IMR-90 (cell line): Measurements from ENCODE around the gene FLRT1. TPM values are rescaled to one million over a fixed set of nuclear protein-coding genes. Genes with fewer than 3 reads are reported as not detected.

ENCODE experiments used
- ATAC-seq: fragments of 200-7000 bp; cut with Tn5 transposase; 2 replicates; pipeline ENCODE4 v1.9.1; 2020; ENCODE audit warnings: low read depth, mild to moderate bottlenecking, moderate library complexity
- BruUV-seq: library from RNA; stranded (reverse); fragments of 400-500 nt; replicated peaks from 2 replicates; lab custom pipeline; 2021; lab: Mats Ljungman, UMichigan
- CTCF ChIA-PET: fragments of 300-600 bp; formaldehyde crosslinking; extraction: SDS; loops from one replicate; lab custom pipeline; 2021; ENCODE audit warnings: antibody characterized with exemption; lab: Yijun Ruan, JAX
- POLR2A ChIA-PET: fragments of 300-600 bp; sonication (Branson Sonifier 250); formaldehyde crosslinking; loops from one replicate; lab custom pipeline; 2022; ENCODE audit warnings: antibody characterized with exemption; ENCODE audit not compliant: unreplicated experiment; lab: Charles Lee
- DNase-seq: peaks from one replicate; pipeline ENCODE4 v3.0.0; 2013
- H2AFZ ChIP-seq: replicated peaks from 2 replicates; pipeline ENCODE3; 2013; ENCODE audit warnings: low read length, mild to moderate bottlenecking; ENCODE audit not compliant: poor library complexity
- H2AK5ac ChIP-seq: 2 replicates; pipeline ENCODE4 v1.6.1; 2013; ENCODE audit warnings: low read depth, low read length, inconsistent platforms
- H2AK9ac ChIP-seq: replicated peaks from 2 replicates; pipeline ENCODE3; 2013; ENCODE audit warnings: mild to moderate bottlenecking, low read depth, low read length, moderate library complexity; ENCODE audit not compliant: poor library complexity
- H2BK120ac ChIP-seq: 2 replicates; pipeline ENCODE4 v1.6.1; 2013; ENCODE audit warnings: low read depth, low read length, inconsistent platforms
- H2BK15ac ChIP-seq: 3 replicates; pipeline ENCODE4 v1.6.1; 2013; ENCODE audit warnings: low read depth, low read length, inconsistent platforms
- H2BK20ac ChIP-seq: 2 replicates; pipeline ENCODE4 v1.6.1; 2013; ENCODE audit warnings: low read depth, mild to moderate bottlenecking, inconsistent platforms, low read length, moderate library complexity
- H2BK5ac ChIP-seq: 2 replicates; pipeline ENCODE4 v1.6.1; 2013; ENCODE audit warnings: mild to moderate bottlenecking, low read depth, low read length, inconsistent platforms; ENCODE audit not compliant: poor library complexity, severe bottlenecking
- H3K14ac ChIP-seq: replicated peaks from 2 replicates; pipeline ENCODE4 v1.6.1; 2013; ENCODE audit warnings: low read depth, low read length, inconsistent platforms
- H3K18ac ChIP-seq: 2 replicates; pipeline ENCODE4 v1.6.1; 2013; ENCODE audit warnings: low read depth, low read length, control low read depth
- H3K23ac ChIP-seq: 2 replicates; pipeline ENCODE4 v1.6.1; 2013; ENCODE audit warnings: low read depth, low read length, inconsistent platforms
- H3K27ac ChIP-seq: 2 replicates; pipeline ENCODE4 v1.5.1; 2013; ENCODE audit warnings: mild to moderate bottlenecking, control low read depth, low read length; ENCODE audit not compliant: insufficient read depth
- H3K27me3 ChIP-seq: 2 replicates; pipeline ENCODE4 v1.6.1; 2013; ENCODE audit warnings: low read length; ENCODE audit not compliant: control insufficient read depth, insufficient read depth
- H3K36me3 ChIP-seq: 2 replicates; pipeline ENCODE4 v1.6.1; 2013; ENCODE audit warnings: low read length, mixed read lengths; ENCODE audit not compliant: control insufficient read depth, insufficient read depth
- H3K4ac ChIP-seq: 2 replicates; pipeline ENCODE4 v1.6.1; 2013; ENCODE audit warnings: low read depth, low read length, inconsistent platforms
- H3K4me1 ChIP-seq: 2 replicates; pipeline ENCODE4 v1.6.1; 2013; ENCODE audit warnings: low read length, mixed read lengths; ENCODE audit not compliant: control insufficient read depth, insufficient read depth
- H3K4me2 ChIP-seq: 2 replicates; pipeline ENCODE4 v1.6.1; 2013; ENCODE audit warnings: low read depth, mild to moderate bottlenecking, control low read depth, low read length, moderate library complexity
- H3K4me3 ChIP-seq: 2 replicates; pipeline ENCODE4 v1.5.1; 2013; ENCODE audit warnings: low read depth, mild to moderate bottlenecking, control low read depth, low read length, moderate library complexity; ENCODE audit not compliant: insufficient read depth
- H3K56ac ChIP-seq: 2 replicates; pipeline ENCODE4 v1.6.1; 2013; ENCODE audit warnings: low read length, inconsistent platforms; ENCODE audit not compliant: insufficient read depth; ENCODE audit errors: extremely low read depth
- H3K79me1 ChIP-seq, 2 experiments: 2 replicates each; pipeline ENCODE4 v1.6.1; 2013; ENCODE audit warnings: low read length in 2 of 2, inconsistent platforms in 1 of 2, low read depth in 1 of 2
- H3K9ac ChIP-seq: 2 replicates; pipeline ENCODE4 v1.6.1; 2013; ENCODE audit warnings: low read depth, low read length, control low read depth
- H3K9me1 ChIP-seq: 2 replicates; pipeline ENCODE4 v1.6.1; 2013; ENCODE audit warnings: low read length, inconsistent platforms; ENCODE audit not compliant: insufficient read depth
- H3K9me3 ChIP-seq: 2 replicates; pipeline ENCODE4 v1.6.1; 2013; ENCODE audit warnings: low read length; ENCODE audit not compliant: control insufficient read depth, insufficient read depth
- H4K20me1 ChIP-seq: 2 replicates; pipeline ENCODE4 v1.6.1; 2013; ENCODE audit warnings: low read length, inconsistent platforms; ENCODE audit not compliant: insufficient read depth
- H4K5ac ChIP-seq: 2 replicates; pipeline ENCODE4 v1.6.1; 2013; ENCODE audit warnings: mild to moderate bottlenecking, low read depth, low read length, control low read depth
- H4K8ac ChIP-seq, 2 experiments: 2 replicates each; pipeline ENCODE4 v1.6.1; 2013; ENCODE audit warnings: low read depth in 2 of 2, low read length in 2 of 2, control low read depth in 1 of 2, inconsistent platforms in 1 of 2
- H4K91ac ChIP-seq: 2 replicates; pipeline ENCODE4 v1.6.1; 2013; ENCODE audit warnings: low read depth, low read length, inconsistent platforms; ENCODE audit not compliant: insufficient read depth
- BHLHE40 ChIP-seq: fragments of 150-350 bp; IDR thresholded peaks from 2 replicates; pipeline ENCODE4 v1.6.1; 2016; ENCODE audit warnings: mild to moderate bottlenecking, low read depth, low read length
- CEBPB ChIP-seq: IDR thresholded peaks from 2 replicates; pipeline ENCODE4 v1.6.1; 2012; ENCODE audit warnings: low read depth, low read length, improper control_type of control experiment
- CHD1 ChIP-seq: IDR thresholded peaks from 2 replicates; pipeline ENCODE4 v1.6.1; 2012; ENCODE audit warnings: low read depth, low read length, improper control_type of control experiment
- CTCF ChIP-seq: conservative IDR thresholded peaks from 2 replicates; pipeline ENCODE4 v1.5.1; 2012; ENCODE audit warnings: mild to moderate bottlenecking, low read depth, low read length, improper control_type of control experiment
- ELK1 ChIP-seq: fragments of 150-350 bp; IDR thresholded peaks from 2 replicates; pipeline ENCODE4 v1.6.1; 2016; ENCODE audit warnings: low read depth, mild to moderate bottlenecking, low read length, moderate library complexity, borderline replicate concordance
- FOS ChIP-seq: fragments of 150-350 bp; IDR thresholded peaks from 2 replicates; pipeline ENCODE4 v1.6.1; 2016; ENCODE audit warnings: low read depth, low read length
- MAFK ChIP-seq: IDR thresholded peaks from 2 replicates; pipeline ENCODE4 v1.6.1; 2012; ENCODE audit warnings: low read depth, low read length, improper control_type of control experiment
- MAZ ChIP-seq: IDR thresholded peaks from 2 replicates; pipeline ENCODE4 v1.6.1; 2012; ENCODE audit warnings: low read depth, mild to moderate bottlenecking, low read length, improper control_type of control experiment, moderate library complexity, borderline replicate concordance
- MXI1 ChIP-seq: IDR thresholded peaks from 2 replicates; pipeline ENCODE4 v1.6.1; 2012; ENCODE audit warnings: low read depth, mild to moderate bottlenecking, low read length, moderate library complexity, borderline replicate concordance
- NFE2L2 ChIP-seq: fragments of 150-350 bp; IDR thresholded peaks from 2 replicates; pipeline ENCODE4 v1.6.1; 2016; ENCODE audit warnings: low read depth, mild to moderate bottlenecking, low read length
- POLR2A ChIP-seq: IDR thresholded peaks from 2 replicates; pipeline ENCODE4 v1.6.1; 2012; ENCODE audit warnings: mild to moderate bottlenecking, low read depth, low read length
- RAD21 ChIP-seq: IDR thresholded peaks from 2 replicates; pipeline ENCODE4 v1.6.1; 2012; ENCODE audit warnings: low read length, improper control_type of control experiment
- RCOR1 ChIP-seq: IDR thresholded peaks from 2 replicates; pipeline ENCODE4 v1.6.1; 2012; ENCODE audit warnings: mild to moderate bottlenecking, low read length, improper control_type of control experiment; ENCODE audit not compliant: insufficient replicate concordance
- SMC3 ChIP-seq: fragments of 150-350 bp; IDR thresholded peaks from 2 replicates; pipeline ENCODE4 v1.6.1; 2016; ENCODE audit warnings: low read depth, mild to moderate bottlenecking, antibody characterized with exemption, low read length, moderate library complexity
- USF2 ChIP-seq: fragments of 150-350 bp; IDR thresholded peaks from 2 replicates; pipeline ENCODE4 v1.6.1; 2017; ENCODE audit warnings: mild to moderate bottlenecking, antibody characterized with exemption, low read length, low read depth
- WGBS, 2 experiments: methylation state at CpG; one replicate each; pipeline versions ENCODE4 v1.1.5 to v1.1.7; 2013; ENCODE audit warnings: missing lambda C conversion rate in 2 of 2; ENCODE audit not compliant: insufficient read length in 1 of 2; ENCODE audit errors: extremely low coverage in 2 of 2; 5-methylcytosine and 5-hydroxymethylcytosine counted together
- dilution Hi-C: fragments of 300-500 bp; cut with HindIII; formaldehyde crosslinking; loops from one replicate; pipeline ENCODE4 v1.14.3; 2018; ENCODE audit warnings: low sequenced_read_pairs; ENCODE audit not compliant: unreplicated experiment
- in situ Hi-C: fragments of 300-500 bp; cut with MboI; formaldehyde crosslinking; loops from 3 replicates; pipeline ENCODE4 v1.14.3; 2019; ENCODE audit warnings: low sequenced_read_pairs, inconsistent platforms, mixed read lengths
- intact Hi-C: fragments of 100-400 bp; cut with micrococcal nuclease; formaldehyde crosslinking; loops from 2 replicates; pipeline ENCODE4 v1.10.0; 2022
- polyA plus RNA-seq, 3 experiments: library from polyadenylated mRNA; depleted of rRNA; stranded (reverse); fragments of >200 nt; gene quantifications; 2 replicates each; pipeline ENCODE4 v1.2.3, GENCODE V29; 2012; ENCODE audit warnings: low replicate concordance in 1 of 3
- total RNA-seq: library from RNA; depleted of rRNA; stranded (reverse); fragments of >200 nt; gene quantifications from 2 replicates; pipeline ENCODE4 v1.2.3, GENCODE V29; 2012

FLRT1 gene
- total and polyA plus RNA-seq, 2 of the 4 experiments (the other 2 are of a cell fraction) = under 0.01 to 0.07 TPM

GRCh38 chr11:64052436-64052835, 16.7 kb downstream of the FLRT1 start:
- Histone ChIP-seq H2BK15ac (no peak overlapping the region), H3K4me3 (no peak overlapping the region), H3K9me3 (no peaks in the 10 kb centered on the region), H3K4me2 (no peak overlapping the region), H3K4me1 (peaks cover 2% of the 10 kb centered on the region; the same call in 1 of the 2 replicates), H3K79me1 (no peaks in the 10 kb centered on the region), H2BK120ac (no peak overlapping the region), H4K20me1 (0 out of 2 replicates have a peak, but pooled peaks cover 6% of the 10 kb centered on the region), H3K9me1 (no peaks in the 10 kb centered on the region), H4K5ac (no peak overlapping the region), H3K27me3 (no peaks in the 10 kb centered on the region), H2AFZ (no peak overlapping the region), H3K27ac (no peak overlapping the region), H3K14ac (no peak overlapping the region), H4K91ac (no peak overlapping the region), H2AK9ac (no peak overlapping the region), H3K18ac (no peak overlapping the region), H2BK5ac (no peak overlapping the region), H3K4ac (no peak overlapping the region), H3K9ac (no peak overlapping the region), H2AK5ac (no peak overlapping the region), H3K56ac (no peak overlapping the region), H3K23ac (no peak overlapping the region), H3K36me3 (no peaks in the 10 kb centered on the region), H2BK20ac (no peak overlapping the region), H4K8ac (no peak overlapping the region)
- WGBS, 2 experiments = 100% methylated on average over 1 of the region's 2 CpGs; no CpG with 5 or more reads in 1 of the 2 experiments
- CTCF ChIA-PET = no interaction called here
- intact Hi-C loops (no loop called here), dilution Hi-C loops (no loop called here), in situ Hi-C loops (no loop called here)
- ATAC-seq (no peak), DNase-seq (no peak)
- POLR2A ChIA-PET = no interaction called here
- TF ChIP-seq NFE2L2 (no peak), BHLHE40 (no peak), CTCF (no peak), RCOR1 (no peak), POLR2A (no peak), SMC3 (no peak), ELK1 (no peak), MAFK (no peak), USF2 (no peak), FOS (no peak), MXI1 (no peak), CHD1 (no peak), CEBPB (no peak), MAZ (no peak), RAD21 (no peak)
- no TSS peak for BruUV-seq
